Transverse colon (tissue), 4 donors: ENCODE data around the gene ZBTB20. TPM values are rescaled to one million over a fixed set of nuclear protein-coding genes. Genes with fewer than 3 reads are reported as not detected.

Experiments
- DNase-seq: peaks from one replicate; pipeline ENCODE4 v3.0.0-alpha.2; 2019
- H3K27ac ChIP-seq, 4 donors: fragments of 200-600 bp; sonication (generic); 2 replicates each; pipeline ENCODE4 v1.5.1; 2016 to 2018; ENCODE audit warnings: inconsistent platforms in 4 of 4
- H3K27me3 ChIP-seq: fragments of 200-600 bp; sonication (generic); 2 replicates; pipeline ENCODE4 v1.5.1; 2017; ENCODE audit warnings: inconsistent platforms
- H3K36me3 ChIP-seq, 4 donors: fragments of 200-600 bp; sonication (generic); 2 replicates each; pipeline ENCODE4 v1.5.1; 2017 to 2019; ENCODE audit warnings: inconsistent platforms in 4 of 4
- H3K4me1 ChIP-seq, 4 donors: fragments of 200-600 bp; sonication (generic); 2 replicates each; pipeline ENCODE4 v1.5.1; 2017 to 2020; ENCODE audit warnings: inconsistent platforms in 4 of 4
- H3K4me3 ChIP-seq, 4 donors: fragments of 200-600 bp; sonication (generic); 1 replicate in 1 of 4; 2 replicates in 3 of 4; pipeline versions ENCODE4 v1.5.1 to v1.6.1; 2017 to 2019; ENCODE audit warnings: inconsistent platforms in 4 of 4
- H3K9me3 ChIP-seq, 2 donors: fragments of 200-600 bp; sonication (generic); 2 replicates each; pipeline ENCODE4 v1.5.1; 2017 to 2019; ENCODE audit warnings: inconsistent platforms in 2 of 2
- CTCF ChIP-seq, 5 experiments: fragments of 200-600 bp in 3 of 5; fragments of 450-650 bp in 2 of 5; sonication (generic) in 3 of 5; IDR thresholded peaks; 1 replicate in 2 of 5; 2 replicates in 3 of 5; pipeline ENCODE4 v1.5.1; 2016 to 2017; ENCODE audit warnings: antibody characterized with exemption in 5 of 5, inconsistent platforms in 3 of 5, mild to moderate bottlenecking in 2 of 5, moderate library complexity in 1 of 5
- EP300 ChIP-seq: sonication (generic); formaldehyde crosslinking; IDR thresholded peaks from one replicate; pipeline ENCODE4 v1.6.1; 2017; ENCODE audit warnings: antibody characterized with exemption, low read depth
- POLR2A ChIP-seq: fragments of 450-650 bp; IDR thresholded peaks from one replicate; pipeline ENCODE4 v1.6.1; 2016; ENCODE audit warnings: antibody characterized with exemption, mild to moderate bottlenecking, moderate library complexity
- POLR2AphosphoS5 ChIP-seq, 3 donors: sonication (generic); formaldehyde crosslinking; IDR thresholded peaks; one replicate each; pipeline ENCODE4 v1.6.1; 2016; ENCODE audit warnings: antibody characterized with exemption in 3 of 3
- WGBS, 2 donors: methylation state at CpG; one replicate each; pipeline ENCODE4 v1.1.5; 2018; ENCODE audit warnings: low coverage in 1 of 2; 5-methylcytosine and 5-hydroxymethylcytosine counted together
- in situ Hi-C, 4 donors: fragments of 200-750 bp; cut with MboI; loops; one replicate each; pipeline versions ENCODE4 v1.15.0 to v1.15.1; 2017; ENCODE audit warnings: low sequenced_read_pairs in 3 of 4, low pct_ligation_motif_present in 1 of 4, low pct_unique_long_range_greater_than_20kb in 1 of 4
- intact Hi-C: fragments of 100-400 bp; cut with DNase I; formaldehyde crosslinking; loops from one replicate; pipeline ENCODE4 v1.15.1; 2023; ENCODE audit warnings: low total_unique reads
- total RNA-seq, 4 donors: library from RNA; depleted of rRNA; stranded (reverse); fragments of >200 nt; gene quantifications; one replicate each; pipeline ENCODE4 v1.1.0, GENCODE V29; 2016

The ZBTB20 gene
- total RNA-seq, 4 donors from 2014 or later, result 44.6 to 50.5 (median 46.4) TPM

DNA sequence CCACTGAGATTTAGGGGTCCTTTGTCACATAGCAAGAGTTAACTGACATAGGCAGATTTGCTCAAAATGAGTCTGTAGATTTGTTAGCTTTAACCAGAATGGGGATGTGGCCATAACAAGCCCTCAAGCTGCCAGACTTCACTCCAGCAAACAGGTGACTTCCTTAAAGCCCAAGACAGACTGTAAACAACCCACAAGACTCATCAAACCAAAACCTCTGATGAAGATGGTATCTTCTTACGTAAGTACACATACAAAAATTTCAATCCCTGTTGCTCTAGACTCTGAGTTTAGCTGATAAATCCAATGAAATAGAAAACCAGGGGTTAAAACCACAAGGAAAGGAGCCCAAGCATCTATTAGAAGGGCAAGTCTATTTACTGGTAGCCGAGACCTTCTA lies 18.2 kb upstream of the ZBTB20 start:
- no peaks in the 10 kb centered on the region for H3K4me1 ChIP-seq
- no peaks in the 10 kb centered on the region for H3K9me3 ChIP-seq
- DNase-seq, result no peak
- in situ Hi-C loops (no loop called here), intact Hi-C loops (no loop called here)
- WGBS, 2 donors, result 80 to 93% methylated on average over 1 to 2 of the region's 2 CpGs
- TF ChIP-seq POLR2A (no peak), POLR2AphosphoS5 (IDR thresholded peaks at IDR 0.05) (no peak), EP300 (no peak), CTCF (IDR thresholded peaks at IDR 0.05) (no peak)
- H3K27me3 ChIP-seq, result no peaks in the 10 kb centered on the region
- no peak overlapping the region for H3K27ac ChIP-seq
- no peaks in the 10 kb centered on the region for H3K36me3 ChIP-seq
- no peak overlapping the region for H3K4me3 ChIP-seq

GRCh38 chr3:115164374-115165221 lies 17.5 kb upstream of the ZBTB20 start:
- Histone ChIP-seq H3K4me1 (no peaks in the 10 kb centered on the region), H3K36me3 (no peaks in the 10 kb centered on the region), H3K27me3 (no peaks in the 10 kb centered on the region), H3K9me3 (no peaks in the 10 kb centered on the region), H3K4me3 (no peak overlapping the region), H3K27ac (no peak overlapping the region)
- no peak for DNase-seq
- in situ Hi-C loops (no loop called here), intact Hi-C loops (no loop called here)
- TF ChIP-seq CTCF (IDR thresholded peaks at IDR 0.05) (no peak), EP300 (no peak), POLR2A (no peak), POLR2AphosphoS5 (IDR thresholded peaks at IDR 0.05) (no peak)
- 96 to 97% methylated on average over 3 of the region's 3 CpGs for WGBS, 2 donors

GRCh38 chr3:115162759-115163158 lies 15.7 kb upstream of the ZBTB20 start:
- H3K4me3 ChIP-seq, result no peak overlapping the region
- TF ChIP-seq CTCF (IDR thresholded peaks at IDR 0.05), result no peak
- no peak for TF ChIP-seq POLR2AphosphoS5 (IDR thresholded peaks at IDR 0.05)
- no peak for TF ChIP-seq POLR2A
- TF ChIP-seq EP300, result no peak
- in situ Hi-C loops, result no loop called here
- H3K4me1 ChIP-seq, result no peaks in the 10 kb centered on the region
- no peak overlapping the region for H3K27ac ChIP-seq
- no peak for DNase-seq
- H3K9me3 ChIP-seq, result no peaks in the 10 kb centered on the region
- H3K36me3 ChIP-seq, result no peaks in the 10 kb centered on the region
- no peaks in the 10 kb centered on the region for H3K27me3 ChIP-seq
- 73 to 76% methylated on average over 1 of the region's 1 CpG for WGBS, 2 donors
- intact Hi-C loops, result no loop called here

DNA sequence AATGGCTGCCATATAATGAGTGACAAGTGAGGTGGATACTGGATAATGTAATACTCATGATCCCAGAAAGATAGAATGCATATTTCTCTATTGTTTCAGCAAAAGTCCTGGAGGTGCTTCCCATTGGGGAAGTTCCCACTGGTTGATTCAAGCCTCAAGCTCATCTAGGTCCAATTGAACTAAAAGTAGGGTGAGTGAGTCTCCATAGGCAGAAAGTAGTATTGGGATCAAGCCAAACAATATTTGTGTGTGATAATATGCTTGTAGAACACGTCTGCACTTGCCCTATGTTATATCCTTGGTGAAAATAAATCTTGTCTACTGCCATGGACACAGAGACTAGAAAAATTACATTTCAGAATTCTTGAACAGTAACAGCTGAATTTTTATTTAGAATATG lies 14.8 kb upstream of the ZBTB20 start:
- TF ChIP-seq EP300 (no peak), POLR2A (no peak), CTCF (IDR thresholded peaks at IDR 0.05) (no peak), POLR2AphosphoS5 (IDR thresholded peaks at IDR 0.05) (no peak)
- Histone ChIP-seq H3K9me3 (no peaks in the 10 kb centered on the region), H3K27ac (no peak overlapping the region), H3K4me3 (no peak overlapping the region), H3K27me3 (no peaks in the 10 kb centered on the region), H3K36me3 (no peaks in the 10 kb centered on the region), H3K4me1 (no peaks in the 10 kb centered on the region)
- DNase-seq, result no peak
- intact Hi-C loops (no loop called here), in situ Hi-C loops (no loop called here)
- WGBS, 2 donors, result 25 to 63% methylated on average over 1 of the region's 1 CpG
